H1 (cell line): ENCODE data around the gene TBX3. TPM values are rescaled to one million over a fixed set of nuclear protein-coding genes. Genes with fewer than 3 reads are reported as not detected.

Experiments used
- CTCF ChIA-PET: fragments of 300-600 bp; sonication (Branson Sonifier 250); formaldehyde crosslinking; loops from one replicate; lab custom pipeline; 2021; ENCODE audit not compliant: partially characterized antibody; lab: Charles Lee
- POLR2A ChIA-PET: fragments of 300-600 bp; sonication (Branson Sonifier 250); formaldehyde crosslinking; loops from one replicate; lab custom pipeline; 2021; ENCODE audit warnings: inconsistent platforms; ENCODE audit not compliant: partially characterized antibody; lab: Charles Lee
- DNase-seq, 2 experiments: peaks; one replicate each; pipeline versions ENCODE4 v3.0.0 to v3.0.0-alpha.2; 2010 to 2022; ENCODE audit warnings: low spot score in 2 of 2, low read depth in 1 of 2, mixed read lengths in 1 of 2
- FAIRE-seq: peaks from 2 replicates; lab custom pipeline; 2011; peaks lifted over from hg19 to GRCh38; lab: Jason Lieb, UNC
- H2AFZ ChIP-seq: 2 replicates; pipeline ENCODE4 v1.8.1; 2012; ENCODE audit warnings: low read length, inconsistent platforms
- H2AK5ac ChIP-seq: 2 replicates; pipeline ENCODE4 v1.6.1; 2013; ENCODE audit warnings: low read depth, low read length
- H2BK120ac ChIP-seq: replicated peaks from 2 replicates; pipeline ENCODE3; 2013; ENCODE audit warnings: low read depth, low read length, inconsistent platforms
- H2BK12ac ChIP-seq: 2 replicates; pipeline ENCODE4 v1.6.1; 2013; ENCODE audit warnings: low read depth, low read length
- H2BK15ac ChIP-seq: 2 replicates; pipeline ENCODE4 v1.6.1; 2013; ENCODE audit warnings: low read length
- H2BK20ac ChIP-seq: 2 replicates; pipeline ENCODE4 v1.6.1; 2013; ENCODE audit warnings: low read length
- H2BK5ac ChIP-seq: 2 replicates; pipeline ENCODE4 v1.6.1; 2013; ENCODE audit warnings: low read depth, low read length
- H3K14ac ChIP-seq: 2 replicates; pipeline ENCODE4 v1.6.1; 2013; ENCODE audit warnings: inconsistent platforms; ENCODE audit not compliant: insufficient read length
- H3K18ac ChIP-seq: 2 replicates; pipeline ENCODE4 v1.6.1; 2013; ENCODE audit warnings: low read length; ENCODE audit errors: extremely low read depth
- H3K23ac ChIP-seq: 2 replicates; pipeline ENCODE4 v1.6.1; 2013; ENCODE audit warnings: inconsistent platforms; ENCODE audit not compliant: insufficient read length
- H3K23me2 ChIP-seq: 2 replicates; pipeline ENCODE4 v1.6.1; 2013; ENCODE audit warnings: low read depth, low read length
- H3K27ac ChIP-seq: 2 replicates; pipeline ENCODE4 v1.6.1; 2011; ENCODE audit warnings: low read depth, low read length, inconsistent platforms
- H3K27me3 ChIP-seq, 4 experiments: replicated peaks in 1 of 4; 1 replicate in 1 of 4; 2 replicates in 3 of 4; pipeline versions ENCODE4 v1.6.1 to v1.8.1; 2011 to 2013; ENCODE audit warnings: low read length in 3 of 4, mild to moderate bottlenecking in 3 of 4, inconsistent platforms in 2 of 4, mixed read lengths in 2 of 4, moderate library complexity in 1 of 4; ENCODE audit not compliant: control insufficient read depth in 3 of 4, insufficient read depth in 3 of 4; ENCODE audit errors: extremely low read depth in 1 of 4
- H3K36me3 ChIP-seq, 4 experiments: 2 replicates each; pipeline versions ENCODE4 v1.6.1 to v1.8.1; 2011 to 2013; ENCODE audit warnings: mild to moderate bottlenecking in 4 of 4, low read length in 3 of 4, moderate library complexity in 2 of 4, control low read depth in 1 of 4, inconsistent platforms in 1 of 4; ENCODE audit not compliant: insufficient read depth in 4 of 4, control insufficient read depth in 2 of 4
- H3K4ac ChIP-seq: replicated peaks from 2 replicates; pipeline ENCODE3; 2013; ENCODE audit warnings: low read length, low read depth, mixed read lengths, inconsistent platforms; ENCODE audit not compliant: insufficient read length
- H3K4me1 ChIP-seq, 4 experiments: replicated peaks in 1 of 4; 1 replicate in 1 of 4; 2 replicates in 3 of 4; pipeline versions ENCODE4 v1.6.1 to v1.8.1; 2011 to 2013; ENCODE audit warnings: low read length in 3 of 4, inconsistent platforms in 2 of 4, mixed read lengths in 1 of 4; ENCODE audit not compliant: insufficient read depth in 4 of 4, control insufficient read depth in 3 of 4
- H3K4me2 ChIP-seq, 2 experiments: 2 replicates each; pipeline versions ENCODE4 v1.6.1 to v1.8.1; 2011 to 2013; ENCODE audit warnings: low read depth in 2 of 2, low read length in 2 of 2, control low read depth in 1 of 2, inconsistent platforms in 1 of 2, mild to moderate bottlenecking in 1 of 2; ENCODE audit not compliant: insufficient read depth in 1 of 2
- H3K4me3 ChIP-seq, 4 experiments: fragments of 200-600, 300-600 bp in 1 of 4; sonication (generic), shearing (Covaris generic), sonication (Bioruptor Twin) in 1 of 4; 2 replicates each; pipeline versions ENCODE4 v1.5.1 to v1.8.1; 2011 to 2016; ENCODE audit warnings: low read length in 4 of 4, low read depth in 3 of 4, control low read depth in 2 of 4, inconsistent platforms in 2 of 4, mild to moderate bottlenecking in 2 of 4, mixed read lengths in 1 of 4, moderate library complexity in 1 of 4; ENCODE audit not compliant: insufficient read depth in 2 of 4; ENCODE audit errors: extremely low read depth in 1 of 4
- H3K56ac ChIP-seq: replicated peaks from 2 replicates; pipeline ENCODE3; 2013; ENCODE audit warnings: low read depth, mild to moderate bottlenecking, mixed read lengths, low read length, inconsistent platforms; ENCODE audit not compliant: insufficient read length
- H3K79me1 ChIP-seq: 2 replicates; pipeline ENCODE4 v1.6.1; 2013; ENCODE audit warnings: low read depth, low read length, control low read depth
- H3K79me2 ChIP-seq, 2 experiments: 2 replicates each; pipeline versions ENCODE4 v1.6.1 to v1.8.1; 2012 to 2013; ENCODE audit warnings: low read length in 2 of 2, mild to moderate bottlenecking in 2 of 2, inconsistent platforms in 1 of 2; ENCODE audit not compliant: insufficient read depth in 2 of 2, control insufficient read depth in 1 of 2
- H3K9ac ChIP-seq, 4 experiments: replicated peaks in 1 of 4; 1 replicate in 1 of 4; 2 replicates in 3 of 4; pipeline versions ENCODE4 v1.6.1 to v1.8.1; 2011 to 2013; ENCODE audit warnings: low read depth in 3 of 4, low read length in 3 of 4, control low read depth in 2 of 4, mild to moderate bottlenecking in 2 of 4, moderate library complexity in 2 of 4, inconsistent platforms in 1 of 4; ENCODE audit errors: extremely low read depth in 1 of 4
- H3K9me3 ChIP-seq, 2 experiments: 2 replicates each; pipeline versions ENCODE4 v1.6.1 to v1.8.1; 2012 to 2013; ENCODE audit warnings: mild to moderate bottlenecking in 2 of 2, moderate library complexity in 2 of 2, control low read depth in 1 of 2, inconsistent platforms in 1 of 2, low read depth in 1 of 2, low read length in 1 of 2, mixed read lengths in 1 of 2; ENCODE audit not compliant: insufficient read depth in 2 of 2
- H4K20me1 ChIP-seq, 2 experiments: replicated peaks in 1 of 2; 2 replicates each; pipeline versions ENCODE3 to v1.8.1; 2011 to 2013; ENCODE audit warnings: inconsistent platforms in 2 of 2, low read length in 2 of 2, mild to moderate bottlenecking in 1 of 2; ENCODE audit not compliant: insufficient read depth in 2 of 2, control insufficient read depth in 1 of 2
- H4K5ac ChIP-seq: 2 replicates; pipeline ENCODE4 v1.6.1; 2013; ENCODE audit warnings: low read length, low read depth, mixed read lengths, inconsistent platforms; ENCODE audit not compliant: insufficient read length
- H4K8ac ChIP-seq: 2 replicates; pipeline ENCODE4 v1.8.0; 2013; ENCODE audit warnings: mild to moderate bottlenecking, moderate library complexity, low read length, inconsistent platforms; ENCODE audit not compliant: insufficient read depth; ENCODE audit errors: extremely low read depth
- H4K91ac ChIP-seq: replicated peaks from 2 replicates; pipeline ENCODE3; 2013; ENCODE audit warnings: low read length, mixed read lengths, inconsistent platforms; ENCODE audit not compliant: insufficient read length
- EGR1 ChIP-seq: IDR thresholded peaks from 2 replicates; pipeline ENCODE4 v1.6.1; 2011; ENCODE audit warnings: low read depth, low read length, borderline replicate concordance
- EZH2 ChIP-seq: fragments of 200-600 bp; sonication (generic); IDR thresholded peaks from 2 replicates; pipeline ENCODE4 v1.7.1; 2012; ENCODE audit warnings: low read depth, mild to moderate bottlenecking, moderate library complexity, low read length, inconsistent platforms; ENCODE audit not compliant: severe bottlenecking
- MAX ChIP-seq: IDR thresholded peaks from 2 replicates; pipeline ENCODE4 v1.6.1; 2012; ENCODE audit warnings: inconsistent platforms
- WGBS, 2 experiments: shearing (Covaris generic) in 1 of 2; methylation state at CpG; one replicate each; pipeline versions ENCODE4 v1.1.6 to v1.1.7; 2013 to 2015; ENCODE audit warnings: low lambda C conversion rate in 2 of 2, mixed read lengths in 2 of 2, inconsistent platforms in 1 of 2, low coverage in 1 of 2, missing lambda C conversion rate in 1 of 2; ENCODE audit not compliant: insufficient replicate concordance in 2 of 2, insufficient coverage in 1 of 2, insufficient read length in 1 of 2; ENCODE audit errors: extremely low coverage in 1 of 2, missing lambda C conversion rate in 1 of 2; 5-methylcytosine and 5-hydroxymethylcytosine counted together
- polyA plus RNA-seq, 7 experiments: library from polyadenylated mRNA; depleted of rRNA in 3 of 7; stranded (reverse) in 5 of 7; unstranded in 2 of 7; fragments of >200 nt in 5 of 7; fragments of 200-250 nt in 2 of 7; gene quantifications; 1 replicate in 5 of 7; 2 replicates in 1 of 7; 4 replicates in 1 of 7; pipeline versions ENCODE4 v1.2.1 to v1.2.3, GENCODE V29; 2011 to 2013; ENCODE audit warnings: missing spikeins in 2 of 7, mixed read lengths in 2 of 7
- total RNA-seq: library from RNA; stranded (reverse); fragmentation: NEBNext Ultra II Directional; extraction: Animal tissue kit (Norgen Biotek cat#: 25700); gene quantifications from 2 replicates; pipeline ENCODE4 v1.2.1, GENCODE V29; 2021

Gene TBX3
- total and polyA plus RNA-seq, 2 of the 8 experiments (the other 6 are each of a cell fraction or from before 2014, with no cell fraction given) = 0.09 to 1.0 TPM

- H3K27me3 ChIP-seq = peaks cover 52 to 77% (median 72%) of the 10 kb centered on the region in 4 experiments
- FAIRE-seq (no peak), DNase-seq (no peak)
- no peaks in the 10 kb centered on the region for H3K79me1 ChIP-seq
- H3K27ac ChIP-seq = no peak overlapping the region
- ChIA-PET CTCF (interaction anchor here (0.7 to 1.3 kb wide), 4 partner anchors 11 to 30 kb away, joined by 3 read pairs; partner anchors contain the start of gene TBX3), POLR2A (interaction anchor here (0.8 kb wide), 1 partner anchor 255 kb away, joined by 3 read pairs; no protein-coding TSS in a partner anchor)
- no peaks in the 10 kb centered on the region for H3K36me3 ChIP-seq
- H4K5ac ChIP-seq = no peak overlapping the region
- no peak overlapping the region for H4K91ac ChIP-seq
- no peak overlapping the region for H2AFZ ChIP-seq
- H2BK15ac ChIP-seq = no peak overlapping the region
- no peak overlapping the region for H3K23ac ChIP-seq
- H4K20me1 ChIP-seq = peaks cover 20 to 21% of the 10 kb centered on the region in 2 experiments
- H3K4ac ChIP-seq = no peak overlapping the region
- H4K8ac ChIP-seq = no peak overlapping the region
- H2BK20ac ChIP-seq = no peak overlapping the region
- H3K4me2 ChIP-seq = peak overlapping the region; percentile 45 to 59; a peak in 3 of 4 replicates
- H3K4me1 ChIP-seq = peaks cover 9 to 32% (median 17%) of the 10 kb centered on the region in 4 experiments
- H2BK5ac ChIP-seq = no peak overlapping the region
- peak overlapping the region in 2 of 4 experiments; percentile 10 to 48; a peak in 4 of 8 replicates for H3K4me3 ChIP-seq
- H3K23me2 ChIP-seq = peaks cover 4% of the 10 kb centered on the region; the same call in 1 of the 2 replicates
- WGBS, 2 experiments = 15% methylated on average over 9 of the region's 10 CpGs; no CpG with 5 or more reads in 1 of the 2 experiments
- no peak overlapping the region for H2BK120ac ChIP-seq
- no peaks in the 10 kb centered on the region for H3K9me3 ChIP-seq
- TF ChIP-seq MAX (no peak), EZH2 (peak; percentile 31), EGR1 (no peak)
- no peak overlapping the region for H2AK5ac ChIP-seq
- H3K79me2 ChIP-seq = no peaks in the 10 kb centered on the region
- no peak overlapping the region for H3K14ac ChIP-seq
- H2BK12ac ChIP-seq = no peak overlapping the region
- no peak overlapping the region for H3K18ac ChIP-seq
- H3K9ac ChIP-seq = no peak overlapping the region
- H3K56ac ChIP-seq = no peak overlapping the region
These were observed 18.5 kb upstream of the TBX3 start for GRCh38 chr12:114702462-114702861.
